EH (cell line): ENCODE measurements around the gene LRRC49.

Source experiments
- DNase-seq: peaks from one replicate; pipeline ENCODE4 v3.0.0-alpha.2; 2015; ENCODE audit warnings: low read depth

The LRRC49 gene

GRCh38 chr15:71092056-71092600, 199.5 kb downstream of the LRRC49 start:
- no peak for DNase-seq

DNA sequence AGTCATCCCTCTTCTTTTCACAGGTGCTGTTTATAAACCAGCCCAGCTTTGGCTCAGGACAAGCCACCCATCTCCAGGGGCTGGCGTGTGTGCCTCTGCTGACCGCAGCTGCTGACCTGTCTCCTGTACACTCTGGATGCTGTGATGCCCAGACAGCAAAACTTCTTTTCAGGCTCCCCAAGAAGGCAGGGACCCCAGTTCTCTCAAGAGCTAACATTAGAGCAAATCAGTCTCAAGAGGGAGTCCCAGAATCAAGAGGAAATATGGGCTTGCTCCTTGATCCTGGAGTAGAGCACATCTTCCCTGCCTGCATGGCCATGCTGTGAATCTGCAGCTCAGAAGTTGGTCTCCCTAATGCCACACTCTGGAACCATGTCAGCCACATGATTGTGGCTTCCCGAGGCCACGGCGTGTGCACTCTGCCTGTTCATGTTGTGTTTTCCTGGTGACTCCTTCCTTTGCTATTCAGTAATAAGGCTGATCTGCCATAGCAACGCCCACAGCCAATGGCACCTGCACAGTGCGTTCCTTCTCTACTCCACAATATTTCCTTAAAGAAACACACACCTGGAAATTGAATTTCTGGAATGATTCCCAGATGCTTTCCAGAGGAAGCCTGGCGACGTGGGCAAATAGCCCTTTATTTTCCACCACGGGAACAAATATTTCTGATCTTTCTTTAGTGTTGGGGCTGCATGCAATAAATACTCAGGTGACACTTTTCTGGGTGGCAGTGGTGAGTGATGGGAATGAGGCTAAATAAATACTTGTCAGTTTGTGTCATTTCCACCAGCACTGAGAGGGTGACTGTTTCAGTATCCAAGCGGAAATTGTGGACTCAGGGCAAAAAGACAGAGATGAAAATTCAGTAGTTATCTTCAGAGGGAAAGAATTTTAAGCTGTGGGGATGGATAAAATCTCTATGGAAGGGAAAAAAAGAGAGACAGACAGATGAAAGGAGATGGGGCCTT, 200.7 kb downstream of the LRRC49 start:
- peak; percentile 91 for DNase-seq

- no peak for DNase-seq
Observed at GRCh38 chr15:71094137-71094536, 201.5 kb downstream of the LRRC49 start.

DNA sequence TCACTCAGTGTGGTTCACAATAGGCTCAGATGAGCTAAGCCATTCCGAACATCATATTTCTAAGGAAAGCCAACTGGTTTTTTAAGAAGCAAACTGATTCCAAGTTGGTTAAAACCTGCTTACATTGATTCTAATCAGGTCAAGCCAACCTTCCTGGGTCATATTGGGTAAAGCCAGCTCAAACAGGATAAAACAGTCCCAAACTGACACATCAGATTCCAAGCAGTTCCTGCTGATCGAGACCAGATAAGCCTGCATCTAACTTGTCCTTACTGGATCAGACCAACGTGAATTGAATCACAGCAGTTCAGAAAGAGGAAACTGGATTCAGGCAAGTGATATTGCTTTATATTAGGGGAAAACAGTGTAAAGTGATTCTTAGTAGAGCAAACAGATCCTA, 204.1 kb downstream of the LRRC49 start:
- DNase-seq: peak; percentile 82

GRCh38 chr15:71097890-71098289, 205.3 kb downstream of the LRRC49 start:
- no peak for DNase-seq

GRCh38 chr15:71098920-71099319, 206.3 kb downstream of the LRRC49 start:
- DNase-seq: no peak
